HG03097 (cell line): ENCODE data around the gene EPX.
A peak's percentile ranks its signal among the peaks of the same experiment; 100 is the strongest.

Experiments used
- ATAC-seq: cut with Tn5 transposase; IDR thresholded peaks from one replicate; pipeline ENCODE4 v1.9.1; 2021; ENCODE audit not compliant: unreplicated experiment, low FRiP score

The EPX gene

DNA sequence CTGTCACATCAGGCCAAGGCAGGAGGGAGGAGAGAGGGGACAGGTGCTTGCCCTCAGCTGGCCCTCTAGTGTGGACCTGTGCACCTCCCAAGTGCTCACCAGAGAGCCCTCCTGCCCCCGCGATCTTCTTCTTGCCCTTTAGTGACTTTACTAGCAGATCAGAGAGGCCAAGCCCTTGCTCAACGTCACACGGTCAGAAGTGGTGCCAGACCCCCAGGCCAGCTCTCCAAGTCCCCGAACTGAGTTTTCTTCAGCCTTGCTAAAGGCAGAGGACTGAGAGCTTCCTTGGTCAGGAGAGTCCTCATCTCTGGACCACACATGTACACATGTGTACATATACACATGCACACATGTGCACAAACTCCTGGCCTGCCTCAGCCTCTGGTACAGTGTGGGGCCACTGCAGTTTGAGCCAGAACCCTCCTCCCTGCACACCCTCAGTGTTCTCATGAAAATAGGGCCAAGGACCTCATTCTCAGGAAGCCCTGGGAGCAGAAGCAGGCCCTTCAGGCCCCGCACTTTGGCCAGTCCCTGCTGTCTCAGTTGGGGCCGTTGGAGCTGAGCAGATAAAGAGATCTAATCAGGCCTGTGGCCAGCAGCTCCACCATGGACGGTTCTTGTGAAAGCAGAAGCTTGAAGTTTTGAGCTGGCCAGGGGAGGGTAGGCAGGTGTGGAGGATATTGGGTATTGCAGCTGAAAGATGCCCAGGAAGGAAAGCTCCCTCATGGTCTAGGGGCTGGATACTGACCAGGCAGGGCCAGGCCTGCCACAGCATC is 7.4 kb upstream of the EPX start:
- no peak for ATAC-seq

GRCh38 chr17:58186591-58186990 is 5.9 kb upstream of the EPX start:
- ATAC-seq, result no peak

GRCh38 chr17:58187063-58187462 is 5.5 kb upstream of the EPX start:
- ATAC-seq, result no peak

GRCh38 chr17:58187675-58188074 is 4.9 kb upstream of the EPX start:
- no peak for ATAC-seq

- no peak for ATAC-seq
Observed at GRCh38 chr17:58189436-58190146, 2.9 kb upstream of the EPX start.

DNA sequence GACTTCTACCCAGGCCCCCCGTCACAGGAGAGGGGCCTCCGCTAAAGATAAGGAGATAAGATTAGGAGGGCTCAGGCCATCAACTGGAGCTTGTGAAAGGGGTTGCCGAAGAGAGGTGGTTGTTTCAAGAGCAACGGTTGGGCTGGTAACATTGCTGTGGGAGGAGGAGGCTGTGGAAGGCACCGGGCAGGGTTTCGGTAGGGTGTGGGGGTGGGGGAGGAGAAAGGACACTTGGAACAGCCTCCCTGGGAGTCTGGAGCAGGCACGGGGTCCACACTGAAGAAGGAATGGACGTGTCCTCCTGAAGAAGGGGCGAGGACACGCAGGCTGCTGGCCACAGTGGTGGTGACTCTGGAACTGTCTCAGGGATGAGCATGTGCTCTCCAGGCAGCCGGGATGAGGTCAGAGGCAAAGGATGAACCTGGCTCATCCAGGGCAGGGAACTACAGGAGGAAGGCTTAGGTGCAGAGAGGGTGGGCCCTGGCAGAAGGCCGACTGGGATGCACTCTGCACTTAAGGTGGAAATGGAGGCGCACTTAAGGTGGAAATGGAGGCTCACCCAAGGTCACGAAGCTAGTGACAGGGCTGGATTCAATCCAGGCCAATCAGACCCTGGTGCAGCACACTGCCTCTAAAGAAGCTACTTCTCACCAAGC is 1.2 kb upstream of the EPX start:
- ATAC-seq, result no peak

GRCh38 chr17:58193641-58194255 is 1.2 kb downstream of the EPX start:
- no peak for ATAC-seq

- ATAC-seq, result no peak
Observed at GRCh38 chr17:58195518-58196123, 3.1 kb downstream of the EPX start.

DNA sequence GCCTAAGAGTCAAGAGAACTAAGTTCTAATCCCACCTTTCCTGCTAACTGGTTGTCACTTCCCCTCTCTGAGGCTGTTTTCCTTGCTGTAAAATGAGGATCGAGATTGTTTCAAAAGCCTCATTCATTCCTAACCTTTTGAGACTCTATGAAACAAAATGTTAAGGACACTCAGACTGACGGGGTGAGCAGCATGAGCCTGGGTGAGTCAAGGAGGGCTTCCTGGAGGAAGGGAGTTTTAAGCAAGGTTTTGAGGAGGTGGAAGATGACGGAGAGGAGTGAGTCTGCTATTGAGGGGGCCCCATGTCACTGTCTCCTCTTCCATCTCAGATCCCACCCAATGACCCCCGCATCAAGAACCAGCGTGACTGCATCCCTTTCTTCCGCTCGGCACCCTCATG is 4.1 kb downstream of the EPX start:
- no peak for ATAC-seq

DNA sequence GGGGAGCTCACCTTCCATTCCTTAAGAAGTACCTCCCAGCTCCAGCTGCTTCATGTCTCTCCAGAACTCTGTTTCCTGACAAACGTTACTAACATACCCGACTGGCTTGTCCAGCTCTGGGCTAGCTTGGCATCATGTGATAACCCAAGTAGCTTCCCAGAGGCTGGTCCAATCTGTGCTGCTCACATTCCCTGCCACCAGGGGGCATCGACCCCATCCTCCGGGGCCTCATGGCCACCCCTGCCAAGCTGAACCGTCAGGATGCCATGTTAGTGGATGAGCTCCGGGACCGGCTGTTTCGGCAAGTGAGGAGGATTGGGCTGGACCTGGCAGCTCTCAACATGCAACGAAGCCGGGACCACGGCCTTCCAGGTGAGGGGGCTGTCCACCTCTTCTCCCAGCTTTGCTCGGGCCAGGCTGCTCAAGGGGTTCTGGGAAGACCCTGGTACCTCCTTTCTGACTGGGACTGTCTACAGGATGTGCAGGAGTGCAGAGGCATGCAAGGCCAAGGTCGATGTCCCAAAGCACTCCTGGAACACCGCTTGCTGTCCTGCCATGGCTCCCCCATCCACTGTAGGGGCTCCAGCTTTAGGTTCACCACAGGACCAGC is 7.6 kb downstream of the EPX start:
- no peak for ATAC-seq

GRCh38 chr17:58202859-58203258 is 10.3 kb downstream of the EPX start:
- no peak for ATAC-seq

DNA sequence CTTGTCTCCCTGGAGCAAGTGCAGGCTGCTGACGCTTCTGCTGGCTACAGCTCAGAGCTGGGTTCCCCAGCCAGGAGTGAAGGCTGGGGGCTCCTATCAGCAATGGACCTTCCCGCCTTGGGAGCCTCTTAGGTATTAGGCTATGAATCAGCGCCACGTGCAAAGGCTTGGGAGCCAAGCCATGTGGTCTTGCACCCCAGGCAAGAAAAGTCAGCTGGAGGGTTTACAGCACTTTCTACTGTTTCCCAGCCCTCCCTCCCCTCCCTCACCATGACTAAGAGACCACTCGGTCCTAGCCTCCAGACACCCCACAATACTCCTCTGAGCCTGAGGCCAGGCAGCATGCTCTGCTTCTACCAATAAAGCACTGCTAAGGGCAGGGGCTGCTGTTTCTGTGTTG is 12.3 kb downstream of the EPX start:
- ATAC-seq, result no peak

DNA sequence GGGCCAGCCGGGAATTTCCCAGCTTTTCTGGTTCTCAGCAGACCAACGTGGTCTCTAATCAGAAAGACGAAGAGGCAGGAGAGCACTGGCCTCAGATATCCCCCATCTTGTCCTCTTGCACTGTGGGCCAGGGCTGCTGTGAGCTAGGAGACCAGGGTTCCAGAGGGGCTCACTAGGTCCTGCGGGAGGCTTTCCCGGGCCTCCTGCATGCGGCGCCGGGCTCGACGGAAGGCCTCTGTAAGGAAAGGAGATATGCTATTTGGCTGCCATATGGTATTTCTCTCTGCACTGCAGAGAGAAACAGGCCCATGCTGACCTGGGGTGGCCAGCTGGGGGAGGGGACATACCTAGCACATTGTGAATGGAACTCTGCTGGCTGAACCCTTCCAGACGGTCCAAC is 13.4 kb downstream of the EPX start:
- no peak for ATAC-seq

GRCh38 chr17:58207451-58207850 is 14.9 kb downstream of the EPX start:
- ATAC-seq, result no peak

- ATAC-seq, result no peak
Observed at GRCh38 chr17:58208344-58208743, 15.8 kb downstream of the EPX start.

DNA sequence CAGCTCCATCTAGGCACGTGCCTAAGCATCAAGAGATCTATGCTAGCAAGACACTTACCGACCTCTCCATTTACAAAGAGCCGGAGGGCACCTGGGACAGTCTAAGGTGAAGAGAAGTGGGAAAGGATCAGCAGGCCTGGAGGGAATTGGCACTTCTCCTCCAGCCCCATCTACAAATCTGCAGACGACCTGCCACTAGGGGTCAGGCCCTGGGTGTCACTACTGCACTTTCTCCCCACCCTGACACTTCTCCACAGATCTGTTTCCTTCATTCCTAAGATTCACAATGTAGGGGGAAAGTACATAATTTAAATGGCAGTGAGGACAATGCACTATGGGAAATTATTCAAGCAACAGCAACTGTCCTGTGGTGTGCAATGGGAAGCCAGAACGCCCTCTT is 18.4 kb downstream of the EPX start:
- ATAC-seq, result no peak

DNA sequence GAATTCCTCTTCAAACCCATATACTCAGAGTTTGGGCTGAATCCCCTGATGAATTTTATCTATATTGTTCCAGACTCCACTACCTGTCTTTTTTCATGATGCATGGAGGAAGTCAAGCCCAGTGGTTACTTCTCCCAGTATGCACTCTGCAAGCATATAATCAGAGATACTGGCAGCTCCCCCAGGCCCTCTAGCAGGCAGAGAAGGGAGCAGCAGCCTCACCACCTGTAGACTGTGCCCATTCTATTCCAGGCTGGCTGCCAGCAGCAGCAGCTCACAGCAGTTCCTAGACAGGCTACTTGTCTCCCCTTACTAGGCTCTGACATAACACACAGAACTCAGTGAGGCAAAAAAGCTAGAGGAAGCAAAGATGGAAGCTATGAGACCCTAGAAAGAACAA is 23.2 kb downstream of the EPX start:
- no peak for ATAC-seq

DNA sequence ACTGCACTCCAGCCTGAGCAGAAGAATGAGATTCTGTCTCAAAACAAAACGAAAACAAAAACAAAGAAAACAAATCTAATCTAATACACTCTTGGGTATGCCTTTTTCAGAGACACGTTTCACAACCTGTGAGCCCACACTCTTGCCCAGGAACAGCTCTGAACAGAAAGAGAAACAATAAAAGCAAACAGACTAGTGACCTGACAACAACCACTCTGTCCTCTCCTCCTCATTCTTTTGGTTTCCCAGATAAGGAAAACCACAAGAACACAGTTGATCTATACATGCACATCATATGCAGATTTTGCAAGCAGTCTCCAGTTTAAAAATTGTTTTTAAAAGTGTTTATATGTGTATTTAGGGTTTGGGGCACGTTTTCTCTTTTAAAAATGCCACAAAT is 25.2 kb downstream of the EPX start:
- ATAC-seq, result no peak

DNA sequence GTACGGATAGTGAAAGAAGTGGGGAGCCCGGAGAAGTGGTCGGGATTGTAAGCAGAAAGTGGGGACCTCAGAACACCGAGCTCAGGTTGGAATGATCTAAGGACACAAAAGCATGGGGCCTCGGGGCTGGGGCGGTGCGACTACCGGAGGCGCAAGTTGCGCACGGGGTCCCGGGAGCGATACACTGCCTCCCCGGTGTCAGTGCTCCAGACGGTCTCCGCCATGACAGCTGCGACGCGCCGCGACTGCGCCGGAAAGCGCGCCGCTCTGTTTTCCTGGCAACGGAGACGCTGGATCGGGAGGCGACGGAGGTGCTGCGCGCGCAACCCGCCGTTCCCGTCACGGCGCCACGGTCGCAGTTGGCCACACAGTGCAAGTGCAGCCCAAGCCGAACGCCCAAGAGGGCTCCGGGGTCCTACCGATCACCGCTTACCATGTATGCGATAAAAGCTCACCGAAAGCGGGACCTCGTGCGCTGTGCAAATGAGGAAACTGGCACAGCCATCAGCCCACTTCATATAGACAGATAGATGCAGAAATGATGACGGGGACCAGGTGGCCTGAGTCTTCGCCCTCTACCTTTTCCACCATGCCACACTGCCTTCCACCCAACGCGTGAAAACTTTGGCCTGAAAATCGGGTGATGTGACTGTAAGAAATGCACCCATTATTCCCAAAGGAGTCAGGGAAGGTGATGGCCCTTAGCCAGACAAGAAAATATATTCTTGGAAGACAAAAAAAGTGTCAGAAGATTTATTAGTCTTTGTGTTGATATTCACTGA is 26.7 kb downstream of the EPX start, which contains the start of gene MKS1:
MKS1 (minus strand) TSS at position 249 of the 782 bp plus-strand sequence; CDS start at position 224, 25 bp downstream.
- ATAC-seq, result peak; percentile 93

- ATAC-seq, result no peak
Observed at GRCh38 chr17:58219789-58220183, 27.3 kb downstream of the EPX start.
